ENCODE data around the gene SENP5.
"Not testable (repeated sequence)": the region's sequence is repeated elsewhere in the genome, so short reads cannot be mapped to it uniquely, and the experiment has no call there.

SENP5 gene

GRCh38 chr3:196867155-196867506 lies 589 bp upstream of the SENP5 start:
- Mint-ChIP-seq H3K27me3 (no peaks in the 10 kb centered on the region), H3K4me3 (peak overlapping the region; percentile 99), H3K9me3 (peaks cover 5% of the 10 kb centered on the region), H3K36me3 (ENCODE audit: low read depth) (peaks cover 4% of the 10 kb centered on the region), H3K4me1 (peaks cover 29% of the 10 kb centered on the region), H3K27ac (peak overlapping the region; percentile 92)
- no peak for DNase-seq
- ATAC-seq = peak; percentile 6

DNA sequence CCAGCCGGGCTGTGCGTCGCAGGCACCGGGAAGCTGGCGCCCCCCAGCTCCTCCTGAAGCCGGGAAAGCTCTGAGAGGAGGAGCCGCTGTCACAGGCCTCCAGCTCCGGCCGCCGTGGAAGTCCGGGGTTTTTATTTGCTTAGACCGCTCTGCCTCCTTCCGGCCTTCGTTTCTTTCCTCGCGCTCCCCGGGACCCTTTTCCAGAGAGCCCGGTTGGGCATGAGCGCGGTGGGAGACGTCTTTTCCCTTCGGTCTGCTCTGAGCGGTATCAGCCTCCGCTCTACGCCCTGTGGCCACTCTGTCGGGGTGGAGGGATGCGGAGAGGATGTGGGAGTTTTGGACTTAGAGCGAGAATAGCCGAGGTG lies 559 bp downstream of the SENP5 start:
- Mint-ChIP-seq H3K27me3 (no peaks in the 10 kb centered on the region), H3K36me3 (ENCODE audit: low read depth) (peaks cover 6% of the 10 kb centered on the region), H3K4me1 (peaks cover 32% of the 10 kb centered on the region), H3K9me3 (peaks cover under 1% of the 10 kb centered on the region), H3K4me3 (peak overlapping the region; percentile 99), H3K27ac (peak overlapping the region; percentile 92)
- ATAC-seq = peak; percentile 10
- DNase-seq = peak; percentile 34

DNA sequence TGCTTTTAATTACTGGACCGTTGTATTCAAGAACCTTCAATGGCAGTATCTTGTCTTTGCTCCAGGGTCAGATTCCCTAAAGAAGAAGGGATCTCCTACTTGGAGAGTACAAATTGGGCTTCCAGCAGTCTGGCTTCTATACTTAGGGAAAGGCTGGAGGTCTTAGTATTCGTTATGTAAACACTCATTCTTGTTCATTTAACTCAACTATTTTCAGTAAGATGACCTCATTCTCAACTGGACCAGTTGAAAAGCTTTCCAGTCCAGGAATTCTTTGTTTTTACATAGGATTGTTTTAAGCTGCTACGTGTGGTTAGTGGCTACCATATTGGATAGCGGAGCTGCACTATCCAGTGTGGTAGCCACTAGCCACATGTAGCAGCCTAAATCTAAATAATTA lies 4.6 kb downstream of the SENP5 start:
- Mint-ChIP-seq H3K27ac (no peak overlapping the region), H3K36me3 (ENCODE audit: low read depth) (peaks cover 6% of the 10 kb centered on the region), H3K9me3 (no peaks in the 10 kb centered on the region), H3K4me3 (no peak overlapping the region), H3K4me1 (peaks cover 44% of the 10 kb centered on the region), H3K27me3 (no peaks in the 10 kb centered on the region)
- ATAC-seq (no peak), DNase-seq (no peak)

DNA sequence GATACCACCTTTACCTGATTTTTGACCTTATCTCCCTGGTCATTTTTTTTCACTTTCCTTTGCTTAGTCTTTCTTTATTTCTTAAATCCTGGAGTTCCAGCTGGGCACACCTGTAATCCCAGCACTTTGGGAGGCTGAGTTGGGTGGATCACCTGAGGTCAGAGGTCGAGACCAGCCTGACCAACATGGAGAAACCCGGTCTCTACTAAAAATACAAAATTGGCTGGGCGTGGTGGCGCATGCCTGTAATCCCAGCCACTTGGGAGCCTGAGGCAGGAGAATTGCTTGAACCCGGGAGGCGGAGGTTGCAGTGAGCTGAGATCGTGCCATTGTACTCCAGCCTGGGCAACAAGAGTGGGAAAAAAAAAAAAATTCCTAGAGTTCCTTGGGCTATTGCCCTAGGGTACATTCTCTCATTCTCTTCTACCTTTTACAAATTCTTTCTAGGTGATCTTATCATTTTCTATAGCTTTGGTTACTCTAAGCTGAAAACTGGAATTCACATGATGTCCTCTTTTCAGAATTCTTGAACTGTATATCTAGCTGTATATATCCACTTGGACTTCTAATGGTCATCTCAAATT lies 6.9 kb downstream of the SENP5 start:
- H3K4me3 Mint-ChIP-seq; H3K27me3 Mint-ChIP-seq; DNase-seq; H3K36me3 Mint-ChIP-seq (ENCODE audit: low read depth); H3K27ac Mint-ChIP-seq; ATAC-seq; H3K9me3 Mint-ChIP-seq: not testable (repeated sequence)
- H3K4me1 Mint-ChIP-seq = peaks cover 50% of the 10 kb centered on the region

- H3K27me3 Mint-ChIP-seq = no peaks in the 10 kb centered on the region
- H3K4me3 Mint-ChIP-seq = no peak overlapping the region
- no peak for DNase-seq
- H3K36me3 Mint-ChIP-seq (ENCODE audit: low read depth) = peaks cover 4% of the 10 kb centered on the region
- ATAC-seq = no peak
- H3K27ac Mint-ChIP-seq = peak overlapping the region; percentile 15
- H3K9me3 Mint-ChIP-seq = no peaks in the 10 kb centered on the region
- peaks cover 46% of the 10 kb centered on the region for H3K4me1 Mint-ChIP-seq
Measured at GRCh38 chr3:196875258-196875657, 7.5 kb downstream of the SENP5 start.

DNA sequence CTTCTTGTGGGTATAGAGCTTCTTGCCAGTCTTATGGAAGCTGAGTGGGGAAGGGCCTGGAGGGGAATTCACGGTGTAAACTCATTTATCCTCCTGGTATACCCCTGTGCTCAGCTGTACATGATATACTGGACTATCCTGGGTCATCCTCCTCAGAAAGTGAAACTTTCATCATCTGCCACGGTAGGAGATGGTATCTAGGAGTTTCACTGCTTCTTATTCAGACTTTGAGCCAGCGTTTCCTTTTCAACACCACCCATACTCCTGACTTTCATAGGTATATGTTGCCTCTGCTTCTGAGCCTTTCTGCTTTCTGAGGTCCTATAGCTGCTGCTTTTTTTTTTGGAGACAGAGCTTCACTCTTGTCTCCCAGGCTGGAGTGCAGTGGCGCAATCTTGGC lies 15.6 kb downstream of the SENP5 start:
- ATAC-seq (peak; percentile 92), DNase-seq (no peak)
- H3K27me3 Mint-ChIP-seq = no peaks in the 10 kb centered on the region
- peaks cover 43% of the 10 kb centered on the region for H3K4me1 Mint-ChIP-seq
- peaks cover 11% of the 10 kb centered on the region for H3K36me3 Mint-ChIP-seq (ENCODE audit: low read depth)
- peak overlapping the region; percentile 3 for H3K27ac Mint-ChIP-seq
- H3K9me3 Mint-ChIP-seq = no peaks in the 10 kb centered on the region
- H3K4me3 Mint-ChIP-seq = no peak overlapping the region

DNA sequence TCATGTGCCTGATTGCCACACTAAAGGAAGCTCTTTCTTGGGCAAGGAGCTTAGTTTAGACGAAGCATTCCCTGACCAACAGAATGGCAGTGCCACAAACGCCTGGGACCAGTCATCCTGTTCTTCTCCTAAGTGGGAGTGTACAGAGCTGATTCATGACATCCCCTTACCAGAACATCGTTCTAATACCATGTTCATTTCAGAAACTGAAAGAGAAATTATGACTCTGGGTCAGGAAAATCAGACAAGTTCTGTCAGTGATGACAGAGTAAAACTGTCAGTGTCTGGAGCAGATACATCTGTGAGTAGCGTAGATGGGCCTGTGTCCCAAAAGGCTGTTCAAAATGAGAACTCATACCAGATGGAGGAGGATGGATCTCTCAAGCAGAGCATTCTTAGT lies 18.4 kb downstream of the SENP5 start:
- Mint-ChIP-seq H3K4me3 (no peak overlapping the region), H3K27ac (peak overlapping the region; percentile 30), H3K9me3 (no peaks in the 10 kb centered on the region), H3K27me3 (no peaks in the 10 kb centered on the region), H3K36me3 (ENCODE audit: low read depth) (peaks cover 20% of the 10 kb centered on the region), H3K4me1 (peaks cover 45% of the 10 kb centered on the region)
- DNase-seq (no peak), ATAC-seq (peak; percentile 71)

GRCh38 chr3:196889844-196890708 lies 22.4 kb downstream of the SENP5 start:
- H3K4me1 Mint-ChIP-seq = peaks cover 28% of the 10 kb centered on the region
- no peak for DNase-seq
- no peak overlapping the region for H3K4me3 Mint-ChIP-seq
- H3K36me3 Mint-ChIP-seq (ENCODE audit: low read depth) = peaks cover 25% of the 10 kb centered on the region
- H3K27me3 Mint-ChIP-seq = no peaks in the 10 kb centered on the region
- no peak overlapping the region for H3K27ac Mint-ChIP-seq
- no peaks in the 10 kb centered on the region for H3K9me3 Mint-ChIP-seq
- no peak for ATAC-seq

DNA sequence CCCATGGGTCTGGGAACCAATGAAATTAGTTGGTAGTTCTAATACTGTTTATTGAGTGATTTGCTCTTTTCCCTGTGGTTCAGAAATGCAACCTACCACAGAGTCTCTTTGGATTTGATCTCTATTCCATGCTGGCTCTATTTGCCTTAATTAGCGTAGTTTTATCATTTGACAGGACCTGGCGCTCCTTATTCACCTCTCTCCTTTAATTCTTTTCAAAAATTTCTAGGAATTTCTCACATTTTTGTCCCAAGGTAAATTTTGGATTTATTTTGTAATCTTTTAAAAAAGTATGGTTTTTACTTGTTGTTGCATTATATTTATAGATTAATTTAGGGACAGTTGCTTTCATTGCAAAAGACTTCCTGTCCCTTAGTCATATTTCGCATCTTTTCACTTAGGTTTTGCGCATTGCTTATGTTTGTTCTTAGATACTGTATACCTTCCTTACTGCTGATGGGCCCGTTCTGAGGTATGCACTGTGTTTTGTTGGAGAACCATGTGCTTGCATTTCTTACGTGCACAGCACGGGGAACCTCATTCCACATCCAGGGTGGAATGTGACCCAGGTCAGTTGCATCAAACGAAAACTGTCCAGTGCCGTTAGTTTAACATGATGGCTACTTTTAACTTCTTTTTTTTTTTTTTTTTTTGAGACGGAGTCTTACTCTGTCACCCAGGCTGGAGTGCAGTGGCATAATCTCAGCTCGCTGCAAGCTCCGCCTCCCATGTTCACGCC lies 27.0 kb downstream of the SENP5 start:
- Mint-ChIP-seq H3K27me3 (no peaks in the 10 kb centered on the region), H3K4me1 (peaks cover 10% of the 10 kb centered on the region), H3K4me3 (no peak overlapping the region), H3K9me3 (no peaks in the 10 kb centered on the region), H3K27ac (no peak overlapping the region), H3K36me3 (ENCODE audit: low read depth) (peaks cover 12% of the 10 kb centered on the region)
- DNase-seq (no peak), ATAC-seq (no peak)

DNA sequence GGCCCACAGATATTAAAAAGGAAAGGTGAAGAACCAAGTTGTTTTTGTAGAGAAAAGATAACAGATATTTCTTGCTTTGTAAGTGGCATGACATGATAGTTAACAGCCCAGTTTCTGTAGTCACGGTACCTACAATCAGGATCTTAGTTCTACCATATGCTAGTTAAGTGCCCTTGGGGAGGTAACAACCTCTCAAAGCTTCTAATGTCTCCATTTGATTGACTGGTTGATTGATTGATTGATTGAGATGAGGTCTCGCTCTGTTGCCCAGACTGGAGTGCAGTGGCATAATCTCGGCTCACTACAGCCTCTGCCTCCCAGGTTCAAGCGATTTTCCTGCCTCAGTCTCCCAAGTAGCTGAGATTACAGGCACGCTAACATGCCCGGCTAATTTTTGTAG lies 28.5 kb downstream of the SENP5 start:
- no peak overlapping the region for H3K4me3 Mint-ChIP-seq
- no peak overlapping the region for H3K27ac Mint-ChIP-seq
- H3K36me3 Mint-ChIP-seq (ENCODE audit: low read depth) = peaks cover 19% of the 10 kb centered on the region
- no peaks in the 10 kb centered on the region for H3K9me3 Mint-ChIP-seq
- no peaks in the 10 kb centered on the region for H3K27me3 Mint-ChIP-seq
- H3K4me1 Mint-ChIP-seq = peaks cover 4% of the 10 kb centered on the region
- no peak for DNase-seq
- no peak for ATAC-seq

GRCh38 chr3:196901768-196902167 lies 34.0 kb downstream of the SENP5 start:
- no peak for DNase-seq
- no peaks in the 10 kb centered on the region for H3K4me1 Mint-ChIP-seq
- no peaks in the 10 kb centered on the region for H3K27me3 Mint-ChIP-seq
- ATAC-seq = no peak
- no peak overlapping the region for H3K27ac Mint-ChIP-seq
- H3K4me3 Mint-ChIP-seq = no peak overlapping the region
- H3K36me3 Mint-ChIP-seq (ENCODE audit: low read depth) = peaks cover 50% of the 10 kb centered on the region
- no peaks in the 10 kb centered on the region for H3K9me3 Mint-ChIP-seq

GRCh38 chr3:196902296-196902695 lies 34.6 kb downstream of the SENP5 start:
- ATAC-seq (no peak), DNase-seq (no peak)
- H3K4me3 Mint-ChIP-seq = no peak overlapping the region
- H3K27me3 Mint-ChIP-seq = no peaks in the 10 kb centered on the region
- peaks cover 53% of the 10 kb centered on the region for H3K36me3 Mint-ChIP-seq (ENCODE audit: low read depth)
- no peaks in the 10 kb centered on the region for H3K9me3 Mint-ChIP-seq
- no peaks in the 10 kb centered on the region for H3K4me1 Mint-ChIP-seq
- H3K27ac Mint-ChIP-seq = no peak overlapping the region

DNA sequence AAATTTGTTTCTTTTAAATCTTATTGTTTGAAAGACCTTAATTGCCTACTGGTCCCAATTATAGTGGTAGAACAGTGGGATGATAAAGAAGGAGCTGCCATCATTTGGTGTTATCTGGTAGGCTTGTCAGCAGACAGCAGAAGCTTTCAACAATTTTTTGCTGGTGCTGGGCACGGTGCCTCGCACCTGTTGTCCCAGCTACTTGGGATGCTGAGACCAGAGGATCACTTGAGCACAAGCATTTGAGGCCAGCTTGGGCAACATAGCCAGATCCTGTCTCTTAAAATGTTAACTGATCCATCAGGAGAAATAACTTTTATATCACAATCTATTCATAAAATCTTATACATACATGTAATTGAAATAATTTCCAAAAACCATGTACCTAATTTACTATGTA lies 36.0 kb downstream of the SENP5 start:
- Mint-ChIP-seq H3K27ac (no peak overlapping the region), H3K4me1 (no peaks in the 10 kb centered on the region), H3K9me3 (no peaks in the 10 kb centered on the region), H3K4me3 (no peak overlapping the region), H3K27me3 (no peaks in the 10 kb centered on the region), H3K36me3 (ENCODE audit: low read depth) (peaks cover 58% of the 10 kb centered on the region)
- DNase-seq (no peak), ATAC-seq (no peak)

DNA sequence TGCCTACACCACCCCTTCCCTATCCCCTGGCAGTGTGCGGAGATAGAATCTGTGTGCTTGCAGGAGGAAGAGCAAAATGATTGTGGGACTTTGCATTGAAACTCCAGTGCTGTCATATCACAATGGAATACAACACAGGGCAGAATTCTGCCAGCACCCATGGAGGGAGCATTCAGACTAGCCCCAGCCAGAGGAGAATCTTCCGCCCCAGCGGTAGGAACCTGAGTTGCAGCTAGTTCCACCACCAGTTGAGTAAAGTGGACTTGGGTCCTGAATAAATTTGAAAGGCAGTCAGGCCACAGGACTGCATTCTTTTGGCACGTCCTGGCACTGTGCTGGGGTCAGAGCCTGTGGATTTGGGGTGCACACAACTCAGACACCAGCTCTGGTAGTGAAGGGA lies 47.1 kb downstream of the SENP5 start:
- Mint-ChIP-seq H3K4me1 (no peaks in the 10 kb centered on the region), H3K4me3 (no peak overlapping the region), H3K36me3 (ENCODE audit: low read depth) (peaks cover 29% of the 10 kb centered on the region), H3K27me3 (no peaks in the 10 kb centered on the region), H3K9me3 (no peaks in the 10 kb centered on the region), H3K27ac (no peak overlapping the region)
- DNase-seq (no peak), ATAC-seq (no peak)

DNA sequence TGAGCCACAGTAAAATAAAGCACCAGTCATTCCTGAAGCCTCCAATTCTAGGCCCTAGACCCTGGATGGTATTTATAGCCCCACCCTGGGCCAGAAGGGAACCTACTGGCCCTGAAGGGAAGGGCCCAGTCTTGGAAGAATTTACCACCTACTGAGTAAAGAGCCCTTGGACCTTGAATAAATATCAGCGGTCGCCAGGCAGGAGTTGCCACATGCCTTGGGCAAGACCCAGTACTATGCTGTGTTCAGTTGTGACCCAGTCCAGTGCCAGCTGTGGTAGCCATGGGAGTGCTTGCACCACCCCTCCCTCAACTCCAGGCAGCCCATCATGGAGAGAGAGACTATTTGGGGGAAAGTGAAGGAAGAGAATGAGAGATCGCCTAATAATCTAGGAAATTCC lies 47.7 kb downstream of the SENP5 start:
- no peak overlapping the region for H3K4me3 Mint-ChIP-seq
- H3K27me3 Mint-ChIP-seq = no peaks in the 10 kb centered on the region
- DNase-seq (no peak), ATAC-seq (no peak)
- no peaks in the 10 kb centered on the region for H3K4me1 Mint-ChIP-seq
- H3K36me3 Mint-ChIP-seq (ENCODE audit: low read depth) = peaks cover 29% of the 10 kb centered on the region
- no peaks in the 10 kb centered on the region for H3K9me3 Mint-ChIP-seq
- H3K27ac Mint-ChIP-seq = no peak overlapping the region

All from activated naive CD8-positive, alpha-beta T cell treated with anti-CD3 and anti-CD28 coated beads, Interleukin-2, amount 50 U/mL, for 24 hours (primary cell).